Uterus (tissue), 2 donors: ENCODE measurements around the gene NOTCH2.

ENCODE experiments used
- CTCF ChIP-seq, 4 experiments: fragments of 200-600 bp in 2 of 4; fragments of 450-650 bp in 2 of 4; sonication (generic) in 2 of 4; IDR thresholded peaks; one replicate each; pipeline ENCODE4 v1.5.1; 2016 to 2019; ENCODE audit warnings: antibody characterized with exemption in 4 of 4, mild to moderate bottlenecking in 2 of 4, moderate library complexity in 1 of 4
- POLR2A ChIP-seq, 2 donors: fragments of 450-650 bp; IDR thresholded peaks; one replicate each; pipeline ENCODE4 v1.6.1; 2016; ENCODE audit warnings: antibody characterized with exemption in 2 of 2, mild to moderate bottlenecking in 1 of 2, moderate library complexity in 1 of 2

DNA sequence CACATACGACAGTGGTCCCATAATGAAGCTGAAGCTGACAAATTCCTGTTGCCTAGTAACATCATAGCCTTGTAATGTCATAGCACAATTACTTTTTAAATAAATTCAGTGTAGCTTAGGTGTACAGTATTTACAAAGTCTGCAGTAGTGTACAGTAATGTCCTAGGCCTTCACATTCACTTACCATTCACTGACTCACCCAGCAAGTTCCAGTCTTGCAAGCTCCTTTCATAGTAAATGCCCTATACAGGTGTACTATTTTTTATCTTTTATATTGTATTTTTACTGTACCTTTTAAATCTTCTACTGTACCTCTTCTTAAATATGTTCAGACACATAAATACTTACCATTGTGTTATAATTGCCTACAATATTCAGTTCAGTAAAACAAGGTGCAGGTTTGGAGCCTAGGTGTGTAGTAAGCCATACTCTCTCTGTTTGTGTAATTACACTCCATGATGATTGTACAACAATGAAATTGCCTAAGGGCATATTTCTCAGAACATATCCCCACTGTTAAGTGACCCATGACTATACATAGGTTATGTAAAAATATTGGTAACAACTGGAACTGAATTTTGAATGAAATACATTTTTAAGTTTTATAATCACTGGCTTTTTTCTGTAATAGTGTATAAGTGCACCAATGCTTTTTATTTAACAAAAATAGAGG lies 139.7 kb downstream of the NOTCH2 start:
- TF ChIP-seq CTCF (IDR thresholded peaks at IDR 0.05): no peak
- no peak for TF ChIP-seq POLR2A (IDR thresholded peaks at IDR 0.05)
